ENCODE results near the gene CARD11.
A peak's percentile ranks its signal among the peaks of the same experiment; 100 is the strongest.

Gene CARD11

GRCh38 chr7:2864204-2864985, 179.3 kb downstream of the CARD11 start:
- DNase-seq: no peak

GRCh38 chr7:2863461-2864066, 180.1 kb downstream of the CARD11 start:
- no peak for DNase-seq

- DNase-seq: no peak
Observed at GRCh38 chr7:2862831-2863361, 180.8 kb downstream of the CARD11 start.

GRCh38 chr7:2861509-2861908, 182.2 kb downstream of the CARD11 start:
- DNase-seq: no peak

- DNase-seq: peak; percentile 15
Observed at GRCh38 chr7:2860627-2861133, 183.0 kb downstream of the CARD11 start.

- no peak for DNase-seq
Observed at GRCh38 chr7:2859952-2860351, 183.7 kb downstream of the CARD11 start.

- no peak for DNase-seq
Observed at GRCh38 chr7:2858621-2859020, 185.0 kb downstream of the CARD11 start.

- no peak for DNase-seq
Observed at GRCh38 chr7:2856388-2857169, 187.1 kb downstream of the CARD11 start.
